Gastrocnemius medialis (tissue), 4 donors: ENCODE results near the gene FNDC1.

ENCODE experiments used
- CTCF ChIP-seq, 5 experiments: fragments of 450-650 bp in 3 of 5; fragments of 200-600 bp in 2 of 5; sonication (generic) in 2 of 5; IDR thresholded peaks in 4 of 5; conservative IDR thresholded peaks in 1 of 5; 1 replicate in 4 of 5; 2 replicates in 1 of 5; pipeline ENCODE4 v1.5.1; 2016 to 2019; ENCODE audit warnings: antibody characterized with exemption in 5 of 5, mild to moderate bottlenecking in 3 of 5, moderate library complexity in 3 of 5
- POLR2A ChIP-seq, 2 donors: fragments of 450-650 bp; IDR thresholded peaks; one replicate each; pipeline ENCODE4 v1.6.1; 2017; ENCODE audit warnings: antibody characterized with exemption in 2 of 2, mild to moderate bottlenecking in 2 of 2, moderate library complexity in 2 of 2

DNA sequence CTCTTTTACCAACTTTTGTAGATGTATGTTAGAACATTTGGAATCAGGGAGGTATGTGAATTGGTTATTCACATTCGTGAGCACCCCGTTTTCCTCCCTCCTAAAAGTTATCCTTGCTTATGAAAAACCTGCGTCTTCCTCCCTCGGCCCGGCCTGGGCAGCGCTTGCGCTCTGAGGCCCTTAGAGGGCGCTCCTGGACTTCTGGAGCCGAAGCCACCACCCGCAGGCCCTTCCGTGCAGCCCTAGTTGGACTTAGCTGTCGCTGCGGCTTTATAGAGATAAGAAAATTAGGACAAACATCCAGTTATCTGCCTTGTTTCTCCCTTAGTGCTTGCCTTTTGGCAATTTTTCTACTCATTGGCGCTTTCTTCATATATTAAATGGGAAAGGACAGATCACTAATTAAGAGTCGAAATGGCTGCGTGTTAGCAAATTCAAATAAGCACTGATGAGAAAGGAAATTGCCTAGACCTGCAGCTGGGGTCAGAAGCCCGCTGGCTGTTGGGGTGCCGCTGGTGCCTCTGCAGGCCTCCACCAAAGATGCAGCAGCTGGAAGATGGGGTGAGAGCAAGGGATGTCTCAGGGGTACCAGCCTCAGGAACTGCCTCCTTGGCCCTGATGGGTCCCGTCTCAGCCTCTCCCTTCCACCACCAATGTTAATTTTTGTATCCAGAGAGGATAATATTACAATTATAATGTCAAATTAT is 5.2 kb downstream of the FNDC1 start:
- TF ChIP-seq CTCF (IDR thresholded peaks at IDR 0.05 in 4 of 5, conservative IDR thresholded peaks at IDR 0.05 in 1 of 5): peak; percentile 37 to 79 (median 62)
- TF ChIP-seq POLR2A (IDR thresholded peaks at IDR 0.05): no peak
